Trophoblast cell (in vitro differentiated cells and primary cell): ENCODE data around the gene TINAGL1.

Experiments used
- DNase-seq, 2 donors: peaks; one replicate each; pipeline ENCODE4 v3.0.0-alpha.2; 2016
- H2AFZ ChIP-seq: 2 replicates; pipeline ENCODE4 v1.6.1; 2013; ENCODE audit warnings: low read length, moderate library complexity, mild to moderate bottlenecking; ENCODE audit not compliant: insufficient read depth, poor library complexity
- H2AK5ac ChIP-seq: 2 replicates; pipeline ENCODE4 v1.6.1; 2013; ENCODE audit warnings: mild to moderate bottlenecking, low read length
- H2BK120ac ChIP-seq: 2 replicates; pipeline ENCODE4 v1.6.1; 2013; ENCODE audit warnings: low read length, mild to moderate bottlenecking, moderate library complexity; ENCODE audit not compliant: insufficient read depth, poor library complexity
- H2BK12ac ChIP-seq: 2 replicates; pipeline ENCODE4 v1.6.1; 2013; ENCODE audit warnings: mild to moderate bottlenecking, low read length, moderate library complexity
- H2BK5ac ChIP-seq: 2 replicates; pipeline ENCODE4 v1.6.1; 2013; ENCODE audit warnings: low read length, low read depth, moderate library complexity, mild to moderate bottlenecking; ENCODE audit not compliant: poor library complexity
- H3K14ac ChIP-seq: 2 replicates; pipeline ENCODE4 v1.6.1; 2013; ENCODE audit warnings: mild to moderate bottlenecking, low read length
- H3K18ac ChIP-seq: 2 replicates; pipeline ENCODE4 v1.6.1; 2013; ENCODE audit warnings: mild to moderate bottlenecking, low read length
- H3K23ac ChIP-seq: 2 replicates; pipeline ENCODE4 v1.6.1; 2013; ENCODE audit warnings: low read length
- H3K27ac ChIP-seq: 2 replicates; pipeline ENCODE4 v1.5.1; 2013; ENCODE audit warnings: low read depth, mild to moderate bottlenecking, inconsistent platforms, low read length, moderate library complexity
- H3K27me3 ChIP-seq: 2 replicates; pipeline ENCODE4 v1.6.1; 2013; ENCODE audit warnings: inconsistent platforms, mild to moderate bottlenecking, low read length, moderate library complexity; ENCODE audit not compliant: insufficient read depth
- H3K36me3 ChIP-seq, 2 experiments: 1 replicate in 1 of 2; 2 replicates in 1 of 2; pipeline ENCODE4 v1.6.1; 2013; ENCODE audit warnings: low read length in 2 of 2, mild to moderate bottlenecking in 2 of 2, moderate library complexity in 1 of 2; ENCODE audit not compliant: insufficient read depth in 2 of 2, control insufficient read depth in 1 of 2
- H3K4ac ChIP-seq: 2 replicates; pipeline ENCODE4 v1.6.1; 2013; ENCODE audit warnings: low read depth, mild to moderate bottlenecking, low read length, moderate library complexity
- H3K4me1 ChIP-seq, 2 experiments: 1 replicate in 1 of 2; 2 replicates in 1 of 2; pipeline ENCODE4 v1.6.1; 2013; ENCODE audit warnings: low read length in 2 of 2, mild to moderate bottlenecking in 2 of 2, moderate library complexity in 1 of 2; ENCODE audit not compliant: insufficient read depth in 2 of 2, control insufficient read depth in 1 of 2
- H3K4me2 ChIP-seq: 2 replicates; pipeline ENCODE4 v1.6.1; 2013; ENCODE audit warnings: inconsistent platforms, mild to moderate bottlenecking, low read length, moderate library complexity
- H3K4me3 ChIP-seq: 2 replicates; pipeline ENCODE4 v1.5.1; 2013; ENCODE audit warnings: mild to moderate bottlenecking, low read depth, low read length, inconsistent platforms
- H3K79me1 ChIP-seq: one replicate; pipeline ENCODE4 v1.6.1; 2013; ENCODE audit warnings: low read length
- H3K79me2 ChIP-seq: 2 replicates; pipeline ENCODE4 v1.6.1; 2013; ENCODE audit warnings: low read length, mild to moderate bottlenecking; ENCODE audit not compliant: control insufficient read depth, insufficient read depth, poor library complexity
- H3K9ac ChIP-seq: 2 replicates; pipeline ENCODE4 v1.6.1; 2013; ENCODE audit warnings: mild to moderate bottlenecking, low read length
- H3K9me3 ChIP-seq: 2 replicates; pipeline ENCODE4 v1.6.1; 2013; ENCODE audit warnings: low read depth, mild to moderate bottlenecking, control low read depth, inconsistent platforms, low read length; ENCODE audit not compliant: insufficient read depth
- H4K12ac ChIP-seq: 2 replicates; pipeline ENCODE4 v1.6.1; 2013; ENCODE audit warnings: low read depth, mild to moderate bottlenecking, low read length, moderate library complexity
- H4K8ac ChIP-seq: 2 replicates; pipeline ENCODE4 v1.6.1; 2013; ENCODE audit warnings: low read depth, mild to moderate bottlenecking, low read length, moderate library complexity
- H4K91ac ChIP-seq: one replicate; pipeline ENCODE4 v1.6.1; 2013; ENCODE audit warnings: low read depth, mild to moderate bottlenecking, low read length, moderate library complexity
- WGBS: extraction: QIAGEN DNeasy Blood & Tissue Kit; methylation state at CpG from one replicate; pipeline ENCODE4 v1.1.7; 2013; ENCODE audit warnings: missing lambda C conversion rate; ENCODE audit not compliant: insufficient read length, insufficient coverage; ENCODE audit errors: extremely low coverage; 5-methylcytosine and 5-hydroxymethylcytosine counted together

TINAGL1 gene

GRCh38 chr1:31548534-31548906 lies 27.8 kb upstream of the TINAGL1 start:
- Histone ChIP-seq H3K9ac (no peak overlapping the region), H4K8ac (peak overlapping the region; percentile 44), H3K14ac (peak overlapping the region; percentile 58), H3K27ac (no peak overlapping the region), H3K4me2 (peak overlapping the region; percentile 7), H3K79me2 (no peaks in the 10 kb centered on the region), H3K4me1 (peaks cover 0 to 13% of the 10 kb centered on the region in 2 experiments), H3K18ac (no peak overlapping the region), H3K27me3 (no peaks in the 10 kb centered on the region), H2AFZ (peak overlapping the region; percentile 76), H3K23ac (no peak overlapping the region), H3K79me1 (peaks cover 8% of the 10 kb centered on the region), H3K9me3 (peaks cover 7% of the 10 kb centered on the region), H2BK120ac (peak overlapping the region; percentile 33), H4K91ac (peak overlapping the region; percentile 48), H2BK12ac (peak overlapping the region; percentile 53), H4K12ac (peak overlapping the region; percentile 15), H2BK5ac (peak overlapping the region; percentile 8), H3K4ac (no peak overlapping the region), H3K36me3 (no peaks in the 10 kb centered on the region), H2AK5ac (peak overlapping the region; percentile 4), H3K4me3 (no peak overlapping the region)
- WGBS: no CpG with 5 or more reads among the region's 12 CpGs
- DNase-seq: peak in 1 of 2 donors; percentile 62

GRCh38 chr1:31548907-31549808 lies 27.2 kb upstream of the TINAGL1 start:
- Histone ChIP-seq H3K27ac (peak overlapping the region; percentile 13), H2AFZ (peak overlapping the region; percentile 76), H3K23ac (no peak overlapping the region), H2BK5ac (peak overlapping the region; percentile 51), H2AK5ac (no peak overlapping the region), H3K79me1 (peaks cover 8% of the 10 kb centered on the region), H2BK120ac (peak overlapping the region; percentile 38), H3K79me2 (no peaks in the 10 kb centered on the region), H3K4me1 (peaks cover 0 to 13% of the 10 kb centered on the region in 2 experiments), H2BK12ac (peak overlapping the region; percentile 53), H3K9me3 (peaks cover 7% of the 10 kb centered on the region), H3K27me3 (no peaks in the 10 kb centered on the region), H4K91ac (peak overlapping the region; percentile 48), H3K9ac (no peak overlapping the region), H3K4me2 (peak overlapping the region; percentile 56), H3K36me3 (no peaks in the 10 kb centered on the region), H3K4ac (peak overlapping the region; percentile 1), H3K18ac (peak overlapping the region; percentile 4), H3K4me3 (no peak overlapping the region), H4K12ac (peak overlapping the region; percentile 15), H3K14ac (peak overlapping the region; percentile 63), H4K8ac (peak overlapping the region; percentile 44)
- no CpG with 5 or more reads among the region's 24 CpGs for WGBS
- peak; percentile 91 to 100 for DNase-seq

DNA sequence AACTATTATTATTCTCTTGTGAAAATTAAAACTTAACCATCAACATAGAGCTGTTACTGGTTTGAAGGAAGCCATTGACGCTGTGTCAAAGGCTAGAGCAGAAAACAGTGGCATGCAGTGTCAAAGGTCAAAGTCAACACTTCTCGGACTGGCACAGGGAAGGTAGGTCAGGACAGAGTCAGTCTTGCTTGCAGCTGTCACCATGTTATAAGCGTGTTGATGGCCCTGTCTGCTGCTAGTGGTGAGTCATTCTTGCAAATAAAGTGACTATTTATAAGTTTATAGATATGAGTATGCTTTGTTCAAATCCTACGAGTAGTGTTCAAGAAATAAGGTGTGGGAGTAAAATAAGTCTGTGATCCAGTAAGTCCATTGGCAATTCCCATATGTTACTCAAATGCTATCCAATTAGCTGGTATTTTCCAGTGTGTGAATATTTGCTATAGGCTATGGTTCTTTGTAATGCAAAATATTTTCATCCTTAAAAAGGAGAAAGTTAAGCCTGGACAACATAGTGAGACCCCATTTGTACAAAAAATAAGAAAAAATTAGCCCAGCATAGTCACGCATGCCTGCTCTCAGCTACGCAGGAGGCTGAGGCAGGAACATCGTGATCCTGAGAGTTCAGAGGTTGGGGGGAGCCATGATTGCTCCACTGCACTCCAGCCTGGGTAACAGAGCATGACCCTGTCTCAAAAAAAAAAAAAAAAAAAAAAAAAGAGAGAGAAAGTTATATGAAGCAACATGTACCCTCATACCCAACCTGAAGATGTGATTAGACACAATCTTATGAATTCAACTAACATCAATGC lies 26.3 kb upstream of the TINAGL1 start:
- H3K23ac ChIP-seq: no peak overlapping the region
- WGBS: no CpG with 5 or more reads among the region's 7 CpGs
- H3K27me3 ChIP-seq: no peaks in the 10 kb centered on the region
- H3K14ac ChIP-seq: no peak overlapping the region
- H4K12ac ChIP-seq: no peak overlapping the region
- no peak overlapping the region for H2BK120ac ChIP-seq
- no peak overlapping the region for H2BK12ac ChIP-seq
- H3K79me2 ChIP-seq: no peaks in the 10 kb centered on the region
- H4K8ac ChIP-seq: no peak overlapping the region
- no peak overlapping the region for H2BK5ac ChIP-seq
- no peak overlapping the region for H3K18ac ChIP-seq
- H3K79me1 ChIP-seq: peaks cover 8% of the 10 kb centered on the region
- H2AK5ac ChIP-seq: no peak overlapping the region
- H3K4me2 ChIP-seq: no peak overlapping the region
- no peak overlapping the region for H3K4ac ChIP-seq
- no peak overlapping the region for H4K91ac ChIP-seq
- H3K36me3 ChIP-seq: no peaks in the 10 kb centered on the region
- no peak overlapping the region for H2AFZ ChIP-seq
- peak in 1 of 2 donors; percentile 27 for DNase-seq
- no peak overlapping the region for H3K9ac ChIP-seq
- H3K9me3 ChIP-seq: peaks cover 5% of the 10 kb centered on the region
- peaks cover 0 to 13% of the 10 kb centered on the region in 2 experiments for H3K4me1 ChIP-seq
- H3K4me3 ChIP-seq: no peak overlapping the region
- peak overlapping the region; percentile 13 for H3K27ac ChIP-seq

DNA sequence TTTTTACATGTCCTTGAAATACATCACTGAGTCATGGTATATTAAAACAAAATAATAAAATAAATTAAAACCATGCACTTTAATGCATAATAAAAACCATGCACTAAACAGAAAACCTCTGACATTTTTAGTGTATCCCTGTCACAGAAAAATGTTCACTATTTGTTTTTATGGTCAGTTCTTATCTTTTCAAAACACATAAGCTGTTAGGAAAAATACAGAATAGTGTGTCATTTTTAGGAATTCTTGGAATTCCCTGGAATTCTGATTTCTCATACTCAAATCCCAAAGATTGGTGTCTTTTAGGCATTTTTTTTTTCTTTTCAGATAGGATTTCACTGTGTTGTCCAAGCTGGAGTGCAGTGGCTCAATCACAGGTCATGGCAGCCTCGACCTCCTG lies 25.1 kb upstream of the TINAGL1 start:
- Histone ChIP-seq H3K4me2 (no peak overlapping the region), H4K91ac (no peak overlapping the region), H3K23ac (no peak overlapping the region), H3K18ac (no peak overlapping the region), H2BK120ac (peak overlapping the region; percentile 43), H3K79me1 (peaks cover 8% of the 10 kb centered on the region), H3K27me3 (no peaks in the 10 kb centered on the region), H2AFZ (no peak overlapping the region), H3K36me3 (no peaks in the 10 kb centered on the region), H3K27ac (no peak overlapping the region), H3K4me3 (no peak overlapping the region), H3K9me3 (peaks cover 2% of the 10 kb centered on the region), H4K8ac (no peak overlapping the region), H3K4me1 (peaks cover 0 to 13% of the 10 kb centered on the region in 2 experiments), H3K9ac (no peak overlapping the region), H3K14ac (no peak overlapping the region), H2BK12ac (no peak overlapping the region), H3K4ac (no peak overlapping the region), H2BK5ac (no peak overlapping the region), H3K79me2 (no peaks in the 10 kb centered on the region), H4K12ac (no peak overlapping the region), H2AK5ac (no peak overlapping the region)
- DNase-seq: peak in 1 of 2 donors; percentile 89
- WGBS: no CpG with 5 or more reads among the region's 1 CpG
